Activated CD4-positive, CD25-positive, alpha-beta regulatory T cell treated with anti-CD3 and anti-CD28 coated beads, Interleukin-2, amount 50 U/mL, for 16 hours (primary cell): ENCODE data around the gene ITGA5.

Experiments used
- DNase-seq: peaks from one replicate; pipeline ENCODE4 v3.0.0-alpha.2; 2020; ENCODE audit warnings: low read depth, low spot score

ITGA5 gene

DNA sequence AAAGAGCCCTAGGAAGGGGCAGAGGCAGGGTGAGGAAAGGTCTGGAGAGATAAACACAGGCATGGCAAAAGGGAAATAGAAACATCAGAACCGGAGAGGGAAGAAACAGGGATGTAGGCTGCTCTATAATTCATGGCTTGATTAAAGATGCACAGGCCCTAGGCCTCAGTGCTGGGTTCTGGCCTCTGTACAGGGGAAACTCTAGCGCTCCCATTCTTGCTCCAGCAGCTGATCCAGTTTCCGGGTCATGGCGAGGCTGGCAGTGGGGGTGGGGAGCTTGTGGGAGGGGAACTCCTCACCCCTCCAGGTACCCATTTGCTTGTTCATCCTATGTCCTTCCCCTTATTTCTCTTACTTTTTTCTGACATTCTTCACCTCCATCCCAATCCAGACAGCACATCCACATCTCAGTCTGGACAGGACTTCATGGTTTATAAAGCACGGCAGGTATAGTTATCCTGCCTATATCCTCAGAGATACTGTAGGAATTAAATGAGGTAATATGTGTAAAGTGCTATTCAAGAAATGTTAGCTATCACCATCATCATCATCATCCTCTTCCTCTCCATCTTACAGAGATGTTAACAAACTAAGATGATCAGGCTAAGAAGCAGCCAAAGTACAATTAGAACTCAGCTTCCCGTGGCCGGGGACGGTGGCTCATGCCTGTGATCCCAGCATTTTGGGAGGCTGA lies 46.8 kb downstream of the ITGA5 start:
- no peak for DNase-seq

DNA sequence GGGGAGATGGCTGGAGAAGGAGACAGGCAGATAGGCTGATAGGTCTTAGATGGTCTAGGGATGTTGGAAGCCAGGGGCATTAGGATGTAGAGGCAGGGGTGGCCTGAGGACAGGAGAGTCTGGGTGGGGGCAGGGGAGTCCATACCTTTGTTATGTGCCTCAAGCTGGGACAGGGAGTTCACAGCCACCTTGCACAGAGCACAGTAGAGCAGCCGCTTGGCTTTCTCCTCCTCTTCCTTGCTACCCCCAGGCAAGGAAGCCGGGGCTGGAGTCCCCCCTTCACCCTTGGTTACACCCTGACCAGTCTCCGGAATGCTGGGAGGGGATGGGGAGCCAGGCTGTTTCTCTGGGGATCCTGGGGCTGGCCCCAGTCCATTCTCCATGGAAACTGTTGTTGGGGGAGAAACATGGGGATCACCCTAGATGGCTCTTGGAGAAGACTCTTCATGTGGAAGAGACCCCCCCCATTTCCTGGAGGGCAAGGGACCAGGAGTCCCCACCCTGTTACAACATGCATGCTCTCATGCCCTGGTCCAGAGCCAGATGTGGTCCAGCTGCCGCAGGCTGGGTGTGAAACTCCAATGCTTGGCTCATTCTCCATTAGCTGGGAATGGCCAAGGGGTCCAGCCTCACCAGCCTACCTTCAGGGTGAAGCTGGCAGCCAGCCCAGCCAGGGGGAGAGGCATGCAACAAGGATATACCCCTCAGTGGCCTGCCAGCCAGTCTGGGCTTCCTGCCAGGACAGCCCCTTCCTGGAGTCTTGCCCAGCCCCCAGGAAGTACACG lies 47.5 kb downstream of the ITGA5 start:
- no peak for DNase-seq

DNA sequence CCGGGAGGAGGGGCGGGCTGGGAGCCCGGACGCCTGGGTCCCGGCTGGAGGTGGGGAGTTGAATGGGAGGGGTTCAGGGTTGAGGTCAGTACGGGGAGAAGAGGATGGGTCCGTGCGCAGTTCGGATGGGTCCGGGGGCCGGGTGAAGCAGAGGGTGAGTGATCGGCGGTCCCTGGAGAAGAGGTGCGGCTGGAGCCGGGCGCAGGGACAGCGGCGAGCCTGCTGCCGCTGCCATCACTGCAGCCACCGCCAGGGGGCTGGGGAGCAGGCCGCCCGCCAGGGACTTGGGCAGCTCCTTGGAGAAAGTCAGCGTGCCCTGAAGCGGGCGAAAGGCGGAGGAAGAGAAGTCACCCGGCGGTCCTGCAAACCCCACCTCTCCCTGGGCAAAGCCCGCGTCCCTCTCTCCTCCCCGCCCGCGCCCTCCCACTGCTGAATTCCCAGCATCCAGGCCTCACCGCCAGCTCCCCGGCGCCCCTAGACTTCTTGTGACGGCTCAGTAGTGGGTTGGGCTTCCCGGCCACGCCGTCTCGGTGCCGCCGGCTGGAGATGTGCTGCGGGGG lies 48.8 kb downstream of the ITGA5 start:
- DNase-seq, result no peak

DNA sequence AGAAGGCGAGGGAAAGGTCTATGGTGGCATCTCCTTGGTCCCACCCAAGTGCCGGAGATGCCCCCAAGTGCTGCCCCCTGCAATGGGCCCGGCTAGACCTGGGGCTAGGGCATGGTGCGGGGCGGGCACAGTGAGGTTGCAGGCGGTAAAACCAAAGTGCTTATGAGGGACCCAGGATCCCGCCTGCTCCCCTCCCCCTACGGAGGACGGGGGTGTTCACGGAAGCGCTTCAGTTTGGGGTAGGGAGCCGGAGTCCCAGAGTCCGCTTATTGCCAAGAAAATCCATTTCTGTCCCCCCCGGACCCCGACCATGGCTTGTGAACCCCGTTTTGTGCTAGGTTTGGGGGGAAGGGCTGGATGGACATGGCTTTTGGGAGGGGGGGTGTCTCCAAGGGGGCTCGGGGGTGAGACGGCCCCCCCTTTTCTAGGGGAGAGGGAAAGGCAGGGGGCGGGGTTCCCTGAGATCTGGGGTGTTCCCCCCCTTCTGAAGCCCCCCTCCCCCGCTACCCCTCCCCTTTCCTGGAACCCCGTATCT lies 49.4 kb downstream of the ITGA5 start:
- no peak for DNase-seq

DNA sequence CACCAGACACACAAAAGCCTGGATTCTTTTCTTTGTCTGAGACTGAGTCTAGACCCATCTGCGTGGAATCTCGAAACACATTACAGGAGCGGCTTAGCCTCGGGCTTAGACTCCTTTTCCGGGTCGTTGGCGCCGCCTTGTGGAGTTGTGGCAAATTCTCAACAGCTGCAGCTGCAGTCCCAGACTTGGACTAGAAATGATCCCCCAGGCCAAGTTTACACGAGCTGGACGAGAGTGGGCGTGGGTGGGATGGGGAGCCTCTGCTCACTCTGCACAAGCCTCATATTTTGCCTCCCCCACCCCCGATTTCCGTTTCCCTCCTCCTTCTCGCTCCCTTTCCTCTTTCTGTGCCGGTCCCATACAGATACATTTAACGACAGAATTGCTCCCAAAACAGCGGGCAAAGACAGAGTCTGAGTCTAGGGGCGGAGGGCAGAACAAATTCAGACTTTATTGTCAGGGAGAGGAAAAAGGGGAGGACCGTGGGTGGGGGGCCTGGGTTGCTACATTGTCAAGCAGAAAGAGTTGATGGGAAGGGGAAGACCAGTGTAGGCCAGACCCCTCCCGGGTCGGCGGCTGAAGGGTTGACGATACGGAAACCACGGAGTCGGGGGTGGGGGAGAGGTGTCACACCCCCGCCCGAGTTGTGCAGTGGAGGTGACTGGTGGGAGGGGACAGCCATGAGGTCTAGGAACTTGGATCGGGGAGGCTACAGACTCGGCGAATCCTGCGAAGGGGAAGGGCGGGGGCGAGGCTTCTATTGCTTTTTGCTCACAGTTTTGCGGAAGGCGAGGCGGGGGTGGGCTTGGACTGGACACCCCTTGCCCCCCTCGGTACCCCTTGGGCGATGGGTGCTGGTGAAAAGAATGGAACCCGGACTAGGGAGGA lies 50.1 kb downstream of the ITGA5 start:
- peak; percentile 80 for DNase-seq

DNA sequence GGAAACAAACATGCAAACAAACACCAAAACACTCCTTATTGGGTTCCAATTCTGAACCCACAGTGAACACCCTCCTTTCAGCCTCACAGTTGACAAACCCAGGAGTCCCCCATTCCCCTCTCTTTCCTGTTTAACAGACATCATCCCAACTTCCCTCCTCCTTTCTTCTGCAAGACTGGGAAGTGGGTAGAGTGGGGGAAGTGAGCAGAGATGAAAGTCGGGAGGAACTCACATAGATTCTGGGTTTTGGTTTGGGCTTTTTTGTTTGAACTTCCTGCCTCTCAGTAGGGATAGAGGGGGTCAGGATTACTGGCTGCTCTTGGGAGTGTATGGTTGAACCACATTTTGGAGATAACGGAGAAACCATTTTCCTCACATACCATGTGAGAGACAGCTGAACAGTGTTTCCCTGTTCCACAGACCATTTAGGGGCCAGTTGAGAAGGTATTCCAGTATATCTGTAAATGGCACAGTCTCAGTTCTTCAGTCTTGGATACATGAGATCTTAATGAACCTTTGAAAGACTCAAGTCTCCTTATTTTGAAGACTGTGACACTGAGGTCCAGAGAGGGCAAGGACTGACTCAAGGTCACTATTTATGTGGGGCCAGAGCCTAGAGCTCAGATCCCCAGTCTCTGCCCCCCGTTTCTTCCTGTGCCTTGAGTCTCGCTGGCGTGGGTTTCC lies 50.9 kb downstream of the ITGA5 start:
- DNase-seq, result no peak

DNA sequence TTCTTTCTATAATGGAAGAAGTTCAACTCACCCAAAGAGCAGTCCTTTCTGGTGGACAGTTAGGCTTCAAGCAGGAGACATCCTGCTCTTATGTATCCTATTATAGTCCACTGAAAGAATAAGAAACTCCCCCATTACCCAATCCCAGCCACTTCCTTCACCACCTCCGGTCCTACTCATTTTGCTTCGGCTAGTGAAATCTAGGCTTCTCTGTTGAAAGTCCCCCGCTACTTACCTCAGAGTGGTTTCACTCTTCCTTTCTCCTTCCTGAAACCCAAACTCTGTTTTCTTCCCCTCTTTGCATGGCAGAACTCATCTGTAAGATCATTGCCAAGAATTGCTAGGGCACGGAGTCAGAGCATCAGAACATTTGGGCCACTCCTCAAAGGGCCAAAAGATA lies 54.7 kb downstream of the ITGA5 start, which contains the start of gene GPR84:
Gene GPR84, minus strand, starts transcription at position 74 of the 400 bp plus-strand sequence. CDS start 635 bp downstream, outside the sequence.
- DNase-seq, result no peak

DNA sequence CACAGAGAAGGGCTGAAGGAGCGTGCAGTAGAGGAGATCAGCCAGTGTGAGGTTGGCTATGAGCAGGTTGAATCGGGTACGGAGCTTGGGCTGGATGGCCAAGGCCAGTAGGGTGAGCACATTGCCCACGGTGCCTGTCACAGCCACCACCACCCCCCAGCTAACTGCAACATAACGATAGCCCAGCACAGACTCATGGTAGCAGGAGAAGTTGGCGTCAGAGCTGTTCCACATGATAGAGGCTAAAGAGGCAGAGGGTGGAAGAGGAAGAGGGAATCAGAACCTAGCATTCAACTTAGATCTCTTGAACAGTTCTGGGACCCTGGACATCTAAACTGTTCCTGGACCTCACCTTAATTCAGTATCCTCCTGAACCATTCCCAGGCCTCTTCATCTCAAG lies 55.4 kb downstream of the ITGA5 start:
- no peak for DNase-seq

DNA sequence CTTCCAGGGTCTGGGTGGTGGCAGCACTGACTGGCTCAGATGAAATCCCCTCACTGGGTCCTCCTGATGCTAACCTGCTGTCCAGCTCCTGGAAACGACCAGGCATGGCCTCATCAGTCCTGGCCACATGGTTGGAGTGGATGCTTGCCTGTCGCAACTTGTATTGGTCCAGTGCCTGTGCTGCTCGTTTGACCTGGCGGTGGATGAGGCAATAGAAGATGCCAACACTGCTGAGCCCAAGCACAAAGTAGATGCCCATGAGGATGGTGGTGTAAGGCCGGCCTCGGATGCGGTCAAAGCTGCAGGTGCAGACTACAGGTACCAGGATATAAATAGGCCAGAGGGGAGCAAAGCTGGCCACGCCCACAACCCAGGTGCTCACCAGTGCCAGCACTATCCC lies 56.0 kb downstream of the ITGA5 start:
- DNase-seq, result no peak

DNA sequence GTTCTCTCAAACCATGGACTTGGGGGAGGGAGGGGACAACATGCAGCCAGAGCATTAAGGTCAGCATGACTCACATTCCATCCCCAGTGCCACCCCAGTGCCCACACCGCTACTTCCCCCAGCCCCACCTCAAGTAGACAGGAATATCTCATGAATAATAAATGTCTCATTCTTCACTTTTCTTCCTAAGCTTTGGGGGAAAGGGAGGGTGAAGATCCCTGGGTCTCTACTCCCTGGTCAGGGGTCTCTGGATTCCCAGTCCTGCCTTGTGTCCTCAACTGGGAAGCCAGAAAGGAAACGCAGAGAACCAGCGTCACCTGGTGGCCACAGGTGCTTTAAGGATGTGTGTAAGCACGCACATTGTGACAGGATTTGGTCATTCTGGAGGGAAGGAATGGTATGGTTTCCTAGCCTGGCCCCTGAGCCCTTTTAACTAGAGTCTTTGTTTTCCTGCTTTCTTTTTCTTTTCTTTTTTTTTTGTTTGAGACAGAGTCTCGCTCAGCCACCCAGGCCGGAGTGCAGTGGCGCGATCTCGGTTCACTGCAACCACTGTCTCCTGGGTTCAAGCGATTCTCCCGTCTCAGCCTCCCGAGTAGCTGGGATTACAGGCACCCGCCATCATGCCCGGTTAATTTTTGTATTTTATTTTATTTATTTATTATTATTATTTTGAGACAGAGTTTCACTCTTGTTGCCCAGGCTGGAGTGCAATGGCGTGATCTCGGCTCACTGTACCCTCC lies 58.2 kb downstream of the ITGA5 start:
- no peak for DNase-seq

DNA sequence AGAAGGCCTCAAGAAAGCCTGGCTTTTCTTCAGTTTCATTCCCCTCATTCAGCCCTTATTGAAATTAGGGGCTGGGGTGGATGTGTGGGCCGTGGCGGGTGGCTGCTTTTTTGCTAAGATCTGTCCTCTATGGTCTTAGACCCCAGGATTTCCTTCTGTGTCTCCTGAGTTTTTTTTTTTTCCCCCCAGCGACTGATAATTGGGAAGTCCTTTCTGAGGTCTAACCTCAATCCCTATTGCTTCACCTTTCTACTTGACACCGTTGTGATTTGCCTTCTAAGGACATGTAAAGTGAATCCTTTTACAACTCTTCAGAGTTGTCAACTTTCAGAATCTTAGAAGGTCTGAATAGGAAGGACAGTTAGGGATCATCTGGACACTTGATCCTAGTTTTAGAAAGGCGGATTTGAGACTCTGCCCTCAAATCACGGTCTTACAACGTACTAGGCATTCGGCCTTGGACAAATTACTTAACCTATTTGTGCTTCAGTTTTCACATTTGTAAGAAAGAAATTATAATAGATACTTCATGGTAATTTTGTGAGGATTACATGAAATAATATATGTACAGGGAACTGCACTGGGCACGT lies 59.2 kb downstream of the ITGA5 start:
- DNase-seq, result no peak

DNA sequence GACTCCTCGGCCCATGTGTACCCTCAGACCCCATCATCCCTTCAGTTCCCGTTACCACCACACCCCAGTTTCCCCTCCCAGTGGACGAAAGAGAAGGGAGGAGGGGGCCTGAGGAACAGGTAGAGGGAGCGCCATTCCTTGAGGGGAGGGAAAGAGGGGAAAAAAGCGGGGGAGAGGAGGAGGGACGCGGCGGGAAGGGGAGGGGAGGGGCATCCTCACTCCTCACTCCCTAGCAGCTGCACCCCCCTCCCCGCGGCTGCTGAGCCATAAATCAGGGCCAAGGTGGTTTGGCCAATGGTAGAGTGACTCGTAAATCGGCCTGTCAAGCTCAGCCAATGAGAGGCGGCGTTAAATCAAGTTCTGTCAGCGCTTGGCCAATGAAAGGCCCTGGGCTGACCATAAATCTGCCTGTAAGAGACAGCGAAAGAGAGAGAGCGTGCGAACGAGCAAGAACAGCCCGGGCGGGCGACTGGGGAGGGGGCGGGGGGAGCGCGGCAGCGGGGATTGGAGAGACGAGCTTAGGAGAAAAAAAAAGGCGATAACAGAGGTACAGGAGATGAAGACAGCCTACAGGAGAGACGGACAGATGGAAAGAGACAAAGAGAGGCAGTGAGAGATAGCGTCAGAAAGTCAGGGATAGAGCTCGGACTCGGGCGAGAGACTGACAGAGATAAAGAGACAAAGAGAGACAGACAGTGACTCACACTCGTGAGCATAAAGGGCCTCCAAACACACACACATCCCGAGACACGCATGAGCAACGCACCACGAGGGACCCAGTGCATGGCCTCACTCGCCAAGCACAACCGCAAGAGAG lies 59.9 kb downstream of the ITGA5 start:
- DNase-seq, result peak; percentile 94

DNA sequence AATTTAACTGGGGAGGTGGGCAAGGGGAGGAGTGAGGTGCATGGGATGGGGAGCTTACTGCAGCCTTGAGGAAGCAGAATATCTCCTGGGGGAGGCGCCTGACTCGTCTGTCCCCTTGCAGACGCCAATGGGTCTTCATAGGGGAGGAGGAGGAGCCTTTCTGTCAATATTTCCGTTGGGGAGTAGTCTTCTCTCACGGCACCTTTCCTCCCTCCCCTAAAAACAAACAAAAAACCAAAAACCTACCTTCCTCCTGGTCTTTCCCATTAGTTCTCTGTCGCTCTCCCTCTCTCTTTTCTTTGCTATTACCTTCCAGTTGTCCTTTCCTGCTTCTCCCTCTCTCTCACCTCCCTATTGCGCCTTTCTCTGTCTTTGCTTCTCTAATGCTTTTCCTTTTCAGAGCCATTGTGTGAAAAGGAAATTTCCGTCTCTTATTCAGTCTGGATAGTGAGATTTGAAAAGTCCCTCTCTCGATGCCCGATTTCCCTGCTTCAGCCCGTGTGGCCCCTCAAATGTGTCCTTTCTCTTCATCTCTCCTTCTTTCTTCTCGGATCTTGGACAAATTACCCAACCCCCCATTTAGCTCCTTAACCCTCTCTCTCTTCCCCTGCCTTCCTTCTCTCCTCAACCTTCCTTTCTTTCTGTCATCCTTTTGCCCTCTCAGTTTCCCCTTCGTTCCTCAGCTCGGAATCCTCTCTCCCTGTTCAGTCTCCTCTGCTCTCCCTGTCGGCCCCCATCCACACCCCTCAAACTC lies 60.7 kb downstream of the ITGA5 start:
- DNase-seq, result no peak

DNA sequence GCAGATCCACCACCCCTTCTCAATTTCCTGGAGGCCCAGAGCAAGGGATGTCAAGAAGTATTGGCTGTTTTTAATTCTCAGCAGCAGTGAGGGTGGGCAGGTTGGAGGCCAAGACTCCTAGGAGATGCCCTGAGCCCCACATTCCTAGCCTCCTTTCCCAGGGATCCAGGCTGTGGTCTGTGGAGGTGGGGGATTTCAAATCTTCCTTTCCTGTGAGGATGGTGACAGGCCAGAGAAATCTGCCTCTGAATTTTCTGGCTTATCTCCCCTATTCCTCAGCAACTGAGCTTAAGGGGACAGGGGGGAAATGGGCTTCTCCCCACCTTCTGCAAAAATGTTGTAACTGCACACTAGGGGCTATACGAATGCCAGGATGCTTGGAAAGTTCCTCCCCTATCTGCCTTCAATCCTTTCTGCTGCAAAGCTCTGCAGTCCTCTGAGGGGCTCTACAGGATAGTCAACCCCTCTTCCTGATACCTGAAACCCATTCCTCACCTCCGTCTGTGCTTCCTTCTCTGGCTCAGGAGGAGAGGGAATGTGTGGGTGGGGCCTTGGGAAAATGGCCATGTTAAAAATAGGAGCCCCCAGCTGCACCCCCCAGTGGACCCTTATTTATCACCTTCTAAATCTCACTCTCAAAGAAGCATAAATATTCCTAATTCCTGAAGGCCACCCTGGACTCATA lies 61.4 kb downstream of the ITGA5 start:
- DNase-seq, result no peak

DNA sequence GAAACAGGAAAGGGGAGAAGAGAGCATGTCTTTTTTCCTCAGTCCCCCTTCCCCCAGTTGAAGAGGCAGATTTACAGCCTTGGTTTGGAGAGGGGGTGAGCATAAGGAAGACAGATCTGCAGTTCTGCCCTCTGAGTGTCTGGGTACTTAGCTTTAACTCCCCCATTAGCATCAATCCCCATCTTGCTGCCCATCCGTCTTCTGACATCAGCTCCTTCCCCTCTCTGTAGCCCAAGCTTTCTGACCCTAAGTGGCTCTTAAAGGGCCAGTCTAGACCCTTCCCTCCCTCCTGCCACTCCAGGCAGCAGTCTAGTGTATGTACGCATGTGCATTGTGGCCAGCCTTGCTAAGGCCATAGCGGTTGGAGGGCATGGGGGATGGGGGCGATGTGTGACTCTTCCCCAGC lies 62.1 kb downstream of the ITGA5 start:
- no peak for DNase-seq

DNA sequence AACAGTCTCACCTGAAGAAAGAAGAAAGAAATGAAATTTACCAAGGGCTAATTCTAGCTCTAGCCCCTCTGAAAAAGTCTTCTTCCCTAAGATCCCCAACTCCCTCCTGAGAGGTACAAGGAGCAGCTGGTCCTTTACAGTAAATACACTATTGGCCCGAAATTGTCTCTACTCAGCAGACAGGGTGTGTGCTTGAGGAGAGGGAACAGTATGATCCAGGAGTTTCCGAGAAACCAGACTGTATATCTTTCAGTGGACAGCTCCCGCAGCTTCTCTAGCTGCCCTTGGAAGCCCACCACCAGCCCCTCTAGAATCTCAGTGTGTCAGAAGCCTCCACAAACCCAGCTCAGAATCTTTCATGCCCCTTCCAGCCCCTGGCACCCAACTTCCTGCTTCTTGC lies 62.8 kb downstream of the ITGA5 start:
- DNase-seq, result no peak

DNA sequence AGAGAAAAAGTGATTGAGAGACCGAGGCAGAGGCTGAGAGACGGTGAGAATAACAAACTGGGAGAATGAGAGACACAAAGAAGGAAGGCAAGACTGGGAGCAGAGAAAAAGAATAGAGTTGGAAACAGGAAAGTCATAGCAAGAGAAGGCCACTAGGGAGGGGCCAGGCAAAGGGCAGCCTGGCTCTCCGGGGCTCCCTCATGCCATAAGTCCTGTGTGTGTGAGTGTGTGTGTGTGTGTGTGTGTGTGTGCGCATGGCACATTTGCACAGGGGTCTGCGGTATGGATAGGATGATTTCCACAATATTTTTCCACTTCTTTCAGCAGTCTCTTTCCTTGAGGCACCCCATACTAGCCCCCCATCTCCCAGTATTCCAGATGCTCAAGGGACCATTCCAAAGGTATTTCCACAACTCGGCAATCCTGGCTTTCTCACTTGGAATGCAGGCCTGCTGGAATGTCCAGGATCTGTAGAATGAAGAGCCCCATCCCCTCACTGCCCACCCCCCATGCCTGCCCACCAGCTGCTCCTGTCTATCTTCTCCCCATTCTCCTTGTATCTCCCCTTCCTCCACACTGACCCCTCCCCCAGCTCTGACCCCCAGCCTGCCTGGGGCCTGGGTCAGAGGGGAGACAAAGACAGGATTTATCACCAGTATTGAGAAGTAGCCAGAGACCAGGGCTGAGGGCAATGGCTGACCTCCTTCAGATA lies 63.8 kb downstream of the ITGA5 start:
- DNase-seq, result no peak
